HUES64 (cell line): Measurements from ENCODE around the gene GRM7.

Experiments
- H3K27ac ChIP-seq: 2 replicates; pipeline ENCODE4 v1.7.0; 2013; ENCODE audit warnings: low read depth, low read length, inconsistent platforms
- H3K27me3 ChIP-seq: 2 replicates; pipeline ENCODE4 v1.6.1; 2013; ENCODE audit warnings: mild to moderate bottlenecking, low read length; ENCODE audit not compliant: insufficient read depth
- H3K36me3 ChIP-seq: 2 replicates; pipeline ENCODE4 v1.6.1; 2013; ENCODE audit warnings: mild to moderate bottlenecking, low read length; ENCODE audit not compliant: insufficient read depth
- H3K4me1 ChIP-seq: 2 replicates; pipeline ENCODE4 v1.6.1; 2013; ENCODE audit warnings: mild to moderate bottlenecking, low read length, moderate library complexity; ENCODE audit not compliant: insufficient read depth
- H3K4me3 ChIP-seq: 2 replicates; pipeline ENCODE4 v1.5.1; 2013; ENCODE audit warnings: mild to moderate bottlenecking, low read length, moderate library complexity
- H3K9ac ChIP-seq: 2 replicates; pipeline ENCODE4 v1.6.1; 2013; ENCODE audit warnings: mild to moderate bottlenecking, low read depth, low read length
- H3K9me3 ChIP-seq: 2 replicates; pipeline ENCODE4 v1.6.1; 2013; ENCODE audit warnings: low read depth, low read length; ENCODE audit not compliant: insufficient read depth
- WGBS: fragments of 150-250, 120-280 bp; methylation state at CpG from one replicate; pipeline ENCODE4 v1.1.7; 2013; ENCODE audit warnings: missing lambda C conversion rate; 5-methylcytosine and 5-hydroxymethylcytosine counted together

The GRM7 gene

GRCh38 chr3:7306901-7307300 lies 446.0 kb downstream of the GRM7 start:
- H3K9ac ChIP-seq, result no peak overlapping the region
- H3K27me3 ChIP-seq, result no peaks in the 10 kb centered on the region
- H3K9me3 ChIP-seq, result no peaks in the 10 kb centered on the region; the same call in 1 of the 2 replicates
- H3K27ac ChIP-seq, result no peak overlapping the region
- H3K36me3 ChIP-seq, result no peaks in the 10 kb centered on the region
- no peak overlapping the region for H3K4me3 ChIP-seq
- WGBS, result over 99% methylated on average over 3 of the region's 3 CpGs
- H3K4me1 ChIP-seq, result no peaks in the 10 kb centered on the region; the same call in 1 of the 2 replicates

- H3K4me1 ChIP-seq, result no peaks in the 10 kb centered on the region; the same call in 1 of the 2 replicates
- H3K9ac ChIP-seq, result no peak overlapping the region
- 90% methylated on average over 2 of the region's 2 CpGs for WGBS
- H3K27me3 ChIP-seq, result no peaks in the 10 kb centered on the region
- no peaks in the 10 kb centered on the region; the same call in 1 of the 2 replicates for H3K9me3 ChIP-seq
- H3K27ac ChIP-seq, result no peak overlapping the region
- H3K36me3 ChIP-seq, result no peaks in the 10 kb centered on the region
- no peak overlapping the region for H3K4me3 ChIP-seq
Measured at GRCh38 chr3:7307410-7307809, 446.5 kb downstream of the GRM7 start.

- H3K4me1 ChIP-seq, result no peaks in the 10 kb centered on the region; the same call in 1 of the 2 replicates
- H3K36me3 ChIP-seq, result no peaks in the 10 kb centered on the region
- H3K9ac ChIP-seq, result no peak overlapping the region
- H3K27me3 ChIP-seq, result no peaks in the 10 kb centered on the region
- no peak overlapping the region for H3K4me3 ChIP-seq
- no peaks in the 10 kb centered on the region for H3K9me3 ChIP-seq
- 81% methylated on average over 3 of the region's 3 CpGs for WGBS
- no peak overlapping the region for H3K27ac ChIP-seq
Measured at GRCh38 chr3:7309641-7310102, 448.8 kb downstream of the GRM7 start.

- 93% methylated on average over 1 of the region's 1 CpG for WGBS
- Histone ChIP-seq H3K4me3 (no peak overlapping the region), H3K4me1 (no peaks in the 10 kb centered on the region), H3K9ac (no peak overlapping the region), H3K9me3 (no peaks in the 10 kb centered on the region), H3K27ac (no peak overlapping the region), H3K36me3 (no peaks in the 10 kb centered on the region), H3K27me3 (no peaks in the 10 kb centered on the region)
Measured at GRCh38 chr3:7315037-7315436, 454.1 kb downstream of the GRM7 start.

DNA sequence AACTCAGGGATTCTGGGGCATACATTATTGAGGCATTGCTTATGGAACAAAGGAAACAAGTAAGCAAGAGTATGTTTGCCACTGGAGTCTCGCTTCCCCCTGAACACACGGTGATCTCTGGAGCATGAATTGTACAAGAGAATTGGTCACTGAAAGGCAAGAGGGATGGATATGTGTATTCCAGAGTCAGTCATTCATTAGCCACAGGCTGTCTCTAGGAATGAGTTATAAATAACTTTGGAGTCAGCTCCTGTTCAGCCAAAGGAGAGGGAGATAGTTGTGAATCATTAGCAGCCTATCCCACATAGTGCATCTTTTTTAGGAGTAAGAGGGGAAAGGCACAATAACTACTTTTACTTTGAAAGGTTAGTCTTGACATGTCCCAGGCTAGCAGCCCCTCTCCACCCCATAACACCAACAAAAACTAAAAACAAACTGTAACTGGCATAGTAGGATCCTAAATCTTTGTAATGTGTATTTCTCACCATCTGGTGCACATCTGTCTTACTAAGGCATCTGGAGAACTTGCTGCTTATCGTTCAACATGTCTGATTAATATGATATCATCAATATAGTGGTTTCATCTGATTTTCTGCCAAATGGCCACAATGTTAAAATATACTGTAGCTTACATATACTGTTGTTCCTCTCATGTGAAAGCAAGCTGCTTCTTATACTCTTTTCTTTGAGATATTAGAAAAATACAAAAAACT lies 462.2 kb downstream of the GRM7 start:
- H3K36me3 ChIP-seq, result no peaks in the 10 kb centered on the region
- no peaks in the 10 kb centered on the region for H3K4me1 ChIP-seq
- 95% methylated on average over 3 of the region's 3 CpGs for WGBS
- no peaks in the 10 kb centered on the region for H3K9me3 ChIP-seq
- H3K27ac ChIP-seq, result no peak overlapping the region
- no peaks in the 10 kb centered on the region for H3K27me3 ChIP-seq
- H3K4me3 ChIP-seq, result no peak overlapping the region
- no peak overlapping the region for H3K9ac ChIP-seq

DNA sequence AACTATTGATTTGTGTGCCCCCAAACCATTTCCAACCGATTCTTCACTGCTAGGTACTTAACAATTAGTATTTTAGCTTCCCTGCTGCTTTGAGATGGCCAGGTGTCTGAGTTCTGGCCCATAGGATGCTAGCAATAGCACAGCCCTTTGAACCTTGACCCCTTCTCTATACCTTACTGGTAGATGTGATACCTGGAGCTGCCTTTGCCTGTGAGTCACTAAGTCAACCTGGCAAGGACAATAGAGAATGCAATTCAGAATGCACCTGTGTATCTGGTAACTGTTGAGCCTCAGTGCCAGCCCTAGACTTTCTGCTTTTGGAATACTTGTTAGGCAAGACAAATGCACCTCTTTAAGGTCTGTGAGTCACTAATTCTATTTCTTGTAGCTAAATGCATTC lies 467.4 kb downstream of the GRM7 start:
- H3K9ac ChIP-seq, result no peak overlapping the region
- no peaks in the 10 kb centered on the region for H3K36me3 ChIP-seq
- H3K9me3 ChIP-seq, result no peaks in the 10 kb centered on the region
- no peak overlapping the region for H3K27ac ChIP-seq
- WGBS, result 40% methylated on average over 1 of the region's 1 CpG
- H3K4me3 ChIP-seq, result no peak overlapping the region
- no peaks in the 10 kb centered on the region for H3K27me3 ChIP-seq
- H3K4me1 ChIP-seq, result peaks cover 3% of the 10 kb centered on the region; the same call in 1 of the 2 replicates

GRCh38 chr3:7332696-7333095 lies 471.8 kb downstream of the GRM7 start:
- no peaks in the 10 kb centered on the region for H3K27me3 ChIP-seq
- H3K4me3 ChIP-seq, result no peak overlapping the region
- H3K36me3 ChIP-seq, result no peaks in the 10 kb centered on the region
- no peak overlapping the region for H3K9ac ChIP-seq
- peaks cover 3% of the 10 kb centered on the region; the same call in 1 of the 2 replicates for H3K4me1 ChIP-seq
- H3K9me3 ChIP-seq, result no peaks in the 10 kb centered on the region
- WGBS, result 86% methylated on average over 2 of the region's 2 CpGs
- no peak overlapping the region for H3K27ac ChIP-seq

GRCh38 chr3:7333125-7333524 lies 472.2 kb downstream of the GRM7 start:
- no peaks in the 10 kb centered on the region for H3K9me3 ChIP-seq
- H3K4me1 ChIP-seq, result peaks cover 3% of the 10 kb centered on the region; the same call in 1 of the 2 replicates
- H3K36me3 ChIP-seq, result no peaks in the 10 kb centered on the region
- H3K27me3 ChIP-seq, result no peaks in the 10 kb centered on the region
- no peak overlapping the region for H3K4me3 ChIP-seq
- no peak overlapping the region for H3K27ac ChIP-seq
- H3K9ac ChIP-seq, result no peak overlapping the region
- 82% methylated on average over 3 of the region's 4 CpGs for WGBS

GRCh38 chr3:7340795-7341194 lies 479.9 kb downstream of the GRM7 start:
- Histone ChIP-seq H3K27ac (no peak overlapping the region), H3K9ac (no peak overlapping the region), H3K4me1 (no peaks in the 10 kb centered on the region), H3K4me3 (no peak overlapping the region), H3K36me3 (no peaks in the 10 kb centered on the region), H3K9me3 (no peaks in the 10 kb centered on the region), H3K27me3 (no peaks in the 10 kb centered on the region)
- 90% methylated on average over 2 of the region's 2 CpGs for WGBS

DNA sequence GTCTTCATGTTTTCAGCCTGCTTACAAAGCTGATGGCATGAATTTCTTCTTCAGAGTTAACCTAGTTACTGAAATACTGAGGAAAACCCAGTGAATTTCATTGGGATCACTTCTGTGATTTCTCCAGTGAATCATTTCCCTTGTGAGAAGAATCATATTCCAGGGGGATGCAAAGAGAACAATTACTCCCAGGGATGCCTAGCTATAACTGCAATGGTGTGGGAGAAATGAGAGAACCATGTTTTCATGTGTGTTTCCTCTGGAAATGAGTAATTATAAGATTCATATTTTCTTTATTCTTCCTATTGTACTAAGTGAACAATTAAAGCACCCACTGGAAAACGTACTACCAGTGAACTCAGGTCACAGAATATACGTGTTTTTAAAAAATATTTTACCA lies 485.4 kb downstream of the GRM7 start:
- 96% methylated on average over 2 of the region's 2 CpGs for WGBS
- Histone ChIP-seq H3K4me1 (no peaks in the 10 kb centered on the region), H3K4me3 (no peak overlapping the region), H3K9ac (no peak overlapping the region), H3K9me3 (no peaks in the 10 kb centered on the region), H3K36me3 (no peaks in the 10 kb centered on the region), H3K27ac (no peak overlapping the region), H3K27me3 (no peaks in the 10 kb centered on the region)

- 93% methylated on average over 1 of the region's 1 CpG for WGBS
- 0 out of 2 replicates have a peak, but pooled peaks cover 6% of the 10 kb centered on the region for H3K4me1 ChIP-seq
- H3K27ac ChIP-seq, result no peak overlapping the region
- H3K9ac ChIP-seq, result no peak overlapping the region
- H3K27me3 ChIP-seq, result no peaks in the 10 kb centered on the region
- no peaks in the 10 kb centered on the region for H3K36me3 ChIP-seq
- no peak overlapping the region for H3K4me3 ChIP-seq
- H3K9me3 ChIP-seq, result no peaks in the 10 kb centered on the region
Measured at GRCh38 chr3:7357101-7357500, 496.2 kb downstream of the GRM7 start.
